ENCODE results near the gene RPRML.

GRCh38 chr17:46974086-46974485 lies 5.0 kb downstream of the RPRML start:
- TF ChIP-seq CTCF (IDR thresholded peaks at IDR 0.05) (no peak), POLR2A (IDR thresholded peaks at IDR 0.05) (no peak), EP300 (IDR thresholded peaks at IDR 0.05; ENCODE audit: low read depth) (no peak)

Data from transverse colon (tissue), 3 donors.